ENCODE measurements around the gene PARD3B. TPM values are rescaled to one million over a fixed set of nuclear protein-coding genes. Genes with fewer than 3 reads are reported as not detected.

The PARD3B gene
- total and polyA plus RNA-seq, 2 experiments from 2014 or later = 3.5 to 4.4 TPM

DNA sequence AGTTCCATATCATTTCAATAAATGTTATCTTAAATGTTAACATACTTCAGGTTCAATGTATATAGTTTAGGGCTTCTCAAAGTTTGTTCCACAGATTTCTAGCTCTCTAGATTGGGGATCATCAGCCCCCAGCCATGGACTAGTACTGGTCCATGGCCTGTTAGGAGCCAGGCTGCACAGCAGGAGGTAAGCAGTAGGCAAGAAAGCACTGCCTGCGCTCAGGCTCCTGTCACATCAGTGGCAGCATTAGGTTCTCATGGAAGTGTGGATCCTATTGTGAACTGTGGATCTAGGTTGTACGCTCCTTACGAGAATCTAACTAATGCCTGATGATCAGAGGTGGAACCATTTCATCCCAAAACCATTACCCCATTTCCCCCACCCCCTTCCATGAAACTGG is 531.1 kb downstream of the PARD3B start:
- Histone ChIP-seq H3K79me2 (replicated peaks; ENCODE audit: insufficient read depth) (no peaks in the 10 kb centered on the region), H3K36me3 (ENCODE audit: insufficient read depth) (no peaks in the 10 kb centered on the region), H3K9me2 (ENCODE audit: insufficient read depth) (no peaks in the 10 kb centered on the region), H3K4me1 (ENCODE audit: insufficient read depth) (peaks cover 8% of the 10 kb centered on the region), H2AFZ (no peak overlapping the region), H3F3A (replicated peaks; ENCODE audit: low read depth) (no peaks in the 10 kb centered on the region), H3K4me2 (no peak overlapping the region), H3K27ac (ENCODE audit: low read depth) (no peak overlapping the region), H3K4me3 (no peak overlapping the region), H4K20me1 (replicated peaks; ENCODE audit: insufficient read depth) (no peaks in the 10 kb centered on the region), H3K27me3 (ENCODE audit: insufficient read depth) (no peaks in the 10 kb centered on the region)
- H3K27ac Mint-ChIP-seq = no peak overlapping the region
- H3K4me3 Mint-ChIP-seq = no peak overlapping the region
- H3K27me3 Mint-ChIP-seq (ENCODE audit: insufficient read depth, low read depth, poor library complexity) = no peaks in the 10 kb centered on the region
- H3K4me1 Mint-ChIP-seq = peaks cover 14% of the 10 kb centered on the region
- ATAC-seq = peak; percentile 60
- H3K36me3 Mint-ChIP-seq (ENCODE audit: low read depth) = no peaks in the 10 kb centered on the region
- H3K9me3 Mint-ChIP-seq = no peaks in the 10 kb centered on the region
- TF ChIP-seq ETS1 (IDR thresholded peaks at IDR 0.05) = no peak
- no peak for TF ChIP-seq ZNF462 (CRISPR knock-in tag; IDR thresholded peaks at IDR 0.05)
- TF ChIP-seq EZH2 (IDR thresholded peaks at IDR 0.05; ENCODE audit: low read depth, unreplicated experiment) = no peak
- TF ChIP-seq POLR2AphosphoS5 (IDR thresholded peaks at IDR 0.05; ENCODE audit: low read depth) = no peak
- TF ChIP-seq CREB1 (CRISPR knock-in tag; IDR thresholded peaks at IDR 0.05; ENCODE audit: low read depth) = no peak
- TF ChIP-seq, protein P1, sequence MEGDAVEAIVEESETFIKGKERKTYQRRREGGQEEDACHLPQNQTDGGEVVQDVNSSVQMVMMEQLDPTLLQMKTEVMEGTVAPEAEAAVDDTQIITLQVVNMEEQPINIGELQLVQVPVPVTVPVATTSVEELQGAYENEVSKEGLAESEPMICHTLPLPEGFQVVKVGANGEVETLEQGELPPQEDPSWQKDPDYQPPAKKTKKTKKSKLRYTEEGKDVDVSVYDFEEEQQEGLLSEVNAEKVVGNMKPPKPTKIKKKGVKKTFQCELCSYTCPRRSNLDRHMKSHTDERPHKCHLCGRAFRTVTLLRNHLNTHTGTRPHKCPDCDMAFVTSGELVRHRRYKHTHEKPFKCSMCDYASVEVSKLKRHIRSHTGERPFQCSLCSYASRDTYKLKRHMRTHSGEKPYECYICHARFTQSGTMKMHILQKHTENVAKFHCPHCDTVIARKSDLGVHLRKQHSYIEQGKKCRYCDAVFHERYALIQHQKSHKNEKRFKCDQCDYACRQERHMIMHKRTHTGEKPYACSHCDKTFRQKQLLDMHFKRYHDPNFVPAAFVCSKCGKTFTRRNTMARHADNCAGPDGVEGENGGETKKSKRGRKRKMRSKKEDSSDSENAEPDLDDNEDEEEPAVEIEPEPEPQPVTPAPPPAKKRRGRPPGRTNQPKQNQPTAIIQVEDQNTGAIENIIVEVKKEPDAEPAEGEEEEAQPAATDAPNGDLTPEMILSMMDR (conservative IDR thresholded peaks at IDR 0.05; ENCODE audit: low read depth in 2 of 2) = no peak
- TF ChIP-seq EZH2phosphoT487 (IDR thresholded peaks at IDR 0.05; ENCODE audit: unreplicated experiment) = no peak
- TF ChIP-seq JUNB (IDR thresholded peaks at IDR 0.05; ENCODE audit: unreplicated experiment) = no peak
- no peak for TF ChIP-seq ZNF114 (CRISPR knock-in tag; IDR thresholded peaks at IDR 0.05)
- no peak for TF ChIP-seq NANOG (IDR thresholded peaks at IDR 0.05; ENCODE audit: borderline replicate concordance)
- TF ChIP-seq ZNF331 (CRISPR knock-in tag; IDR thresholded peaks at IDR 0.05; ENCODE audit: low read depth) = no peak
- no peak for TF ChIP-seq REST (IDR thresholded peaks at IDR 0.05; ENCODE audit: unreplicated experiment)
- no peak for TF ChIP-seq STAT1 (IDR thresholded peaks at IDR 0.05; ENCODE audit: unreplicated experiment)
- DNase-seq (ENCODE audit: low spot score) = peak; percentile 15
